A204.1 (cell line): ENCODE data around the gene MAG.
"Not testable (repeated sequence)": the region's sequence is repeated elsewhere in the genome, so short reads cannot be mapped to it uniquely, and the experiment has no call there.

Source experiments
- FAIRE-seq: peaks from 2 replicates; lab custom pipeline; 2012; peaks lifted over from hg19 to GRCh38; lab: Jason Lieb, UNC

MAG gene

GRCh38 chr19:35281303-35281702, 10.7 kb upstream of the MAG start:
- no peak for FAIRE-seq

GRCh38 chr19:35284153-35285094, 7.5 kb upstream of the MAG start:
- no peak for FAIRE-seq

- FAIRE-seq, result no peak
These were observed 6.9 kb upstream of the MAG start for GRCh38 chr19:35285095-35285449.

GRCh38 chr19:35285465-35285864, 6.5 kb upstream of the MAG start:
- FAIRE-seq, result not testable (repeated sequence)

GRCh38 chr19:35286101-35286500, 5.9 kb upstream of the MAG start:
- not testable (repeated sequence) for FAIRE-seq

- no peak for FAIRE-seq
These were observed 4.2 kb upstream of the MAG start for GRCh38 chr19:35287713-35288112.

- FAIRE-seq, result no peak
These were observed 3.6 kb upstream of the MAG start for GRCh38 chr19:35288331-35288730.

- FAIRE-seq, result no peak
These were observed 3.1 kb upstream of the MAG start for GRCh38 chr19:35288906-35289305.

GRCh38 chr19:35290381-35291127, 1.4 kb upstream of the MAG start:
- FAIRE-seq, result no peak

GRCh38 chr19:35291259-35291658, 702 bp upstream of the MAG start:
- no peak for FAIRE-seq

GRCh38 chr19:35292421-35293362, 731 bp downstream of the MAG start:
- no peak for FAIRE-seq

GRCh38 chr19:35293363-35293739, 1.4 kb downstream of the MAG start:
- FAIRE-seq, result no peak

- no peak for FAIRE-seq
These were observed 1.8 kb downstream of the MAG start for GRCh38 chr19:35293808-35294207.

GRCh38 chr19:35294328-35294727, 2.4 kb downstream of the MAG start:
- no peak for FAIRE-seq

- FAIRE-seq, result no peak
These were observed 3.2 kb downstream of the MAG start for GRCh38 chr19:35294859-35295791.

GRCh38 chr19:35295792-35296462, 4.0 kb downstream of the MAG start:
- no peak for FAIRE-seq

- no peak for FAIRE-seq
These were observed 4.9 kb downstream of the MAG start for GRCh38 chr19:35296644-35297514.

GRCh38 chr19:35297515-35297848, 5.5 kb downstream of the MAG start:
- FAIRE-seq, result no peak

- FAIRE-seq, result no peak
These were observed 6.0 kb downstream of the MAG start for GRCh38 chr19:35297922-35298321.

GRCh38 chr19:35298561-35298972, 6.6 kb downstream of the MAG start:
- FAIRE-seq, result no peak
